Endothelial cell (in vitro differentiated cells): ENCODE results near the gene PLS1. TPM values are rescaled to one million over a fixed set of nuclear protein-coding genes. Genes with fewer than 3 reads are reported as not detected.

Source experiments
- DNase-seq: peaks from one replicate; pipeline ENCODE4 v3.0.0; 2021; ENCODE audit warnings: low spot score
- H3K27ac Mint-ChIP-seq: one replicate; pipeline ENCODE4 v1.8.0; 2021; ENCODE audit warnings: mixed read lengths, inconsistent platforms; ENCODE audit not compliant: unreplicated experiment
- H3K27me3 Mint-ChIP-seq: one replicate; pipeline ENCODE4 v1.8.0; 2021; ENCODE audit warnings: mild to moderate bottlenecking, moderate library complexity, mixed read lengths, inconsistent platforms; ENCODE audit not compliant: unreplicated experiment
- H3K36me3 Mint-ChIP-seq: one replicate; pipeline ENCODE4 v1.8.0; 2021; ENCODE audit warnings: mild to moderate bottlenecking, low read depth, mixed read lengths, inconsistent platforms; ENCODE audit not compliant: unreplicated experiment
- H3K4me1 Mint-ChIP-seq: one replicate; pipeline ENCODE4 v1.8.0; 2021; ENCODE audit warnings: mild to moderate bottlenecking, mixed read lengths, inconsistent platforms; ENCODE audit not compliant: unreplicated experiment
- H3K4me3 Mint-ChIP-seq: one replicate; pipeline ENCODE4 v1.8.0; 2021; ENCODE audit warnings: mild to moderate bottlenecking, mixed read lengths, inconsistent platforms; ENCODE audit not compliant: unreplicated experiment
- H3K9me3 Mint-ChIP-seq: one replicate; pipeline ENCODE4 v1.8.0; 2021; ENCODE audit warnings: mixed read lengths, inconsistent platforms; ENCODE audit not compliant: unreplicated experiment
- CTCF ChIP-seq: fragments of 200-600 bp; sonication (generic); IDR thresholded peaks from one replicate; pipeline ENCODE4 v1.5.0; 2021; ENCODE audit warnings: antibody characterized with exemption; ENCODE audit not compliant: unreplicated experiment
- total RNA-seq: library from RNA; stranded (reverse); fragmentation: NEBNext Ultra II Directional; extraction: Animal tissue kit (Norgen Biotek cat#: 25700); gene quantifications from one replicate; pipeline ENCODE4 v1.2.1, GENCODE V29; 2021; ENCODE audit not compliant: unreplicated experiment

The PLS1 gene
- total RNA-seq, 1 donor from 2014 or later, result 2.0 TPM

GRCh38 chr3:142604940-142605339 is 8.7 kb downstream of the PLS1 start:
- no peaks in the 10 kb centered on the region for H3K9me3 Mint-ChIP-seq
- H3K4me1 Mint-ChIP-seq, result peaks cover 8% of the 10 kb centered on the region
- H3K27me3 Mint-ChIP-seq, result peaks cover 2% of the 10 kb centered on the region
- no peaks in the 10 kb centered on the region for H3K36me3 Mint-ChIP-seq
- no peak overlapping the region for H3K4me3 Mint-ChIP-seq
- no peak for TF ChIP-seq CTCF
- DNase-seq, result no peak
- H3K27ac Mint-ChIP-seq, result no peak overlapping the region

- no peak for DNase-seq
- no peaks in the 10 kb centered on the region for H3K27me3 Mint-ChIP-seq
- no peak overlapping the region for H3K4me3 Mint-ChIP-seq
- no peaks in the 10 kb centered on the region for H3K9me3 Mint-ChIP-seq
- no peak overlapping the region for H3K27ac Mint-ChIP-seq
- peaks cover 8% of the 10 kb centered on the region for H3K4me1 Mint-ChIP-seq
- TF ChIP-seq CTCF, result no peak
- no peaks in the 10 kb centered on the region for H3K36me3 Mint-ChIP-seq
Measured at GRCh38 chr3:142608631-142609030, 12.4 kb downstream of the PLS1 start.

GRCh38 chr3:142609136-142609535 is 12.9 kb downstream of the PLS1 start:
- DNase-seq, result no peak
- H3K27ac Mint-ChIP-seq, result no peak overlapping the region
- H3K27me3 Mint-ChIP-seq, result no peaks in the 10 kb centered on the region
- H3K4me1 Mint-ChIP-seq, result peaks cover 5% of the 10 kb centered on the region
- no peaks in the 10 kb centered on the region for H3K9me3 Mint-ChIP-seq
- H3K36me3 Mint-ChIP-seq, result no peaks in the 10 kb centered on the region
- TF ChIP-seq CTCF, result no peak
- H3K4me3 Mint-ChIP-seq, result no peak overlapping the region

DNA sequence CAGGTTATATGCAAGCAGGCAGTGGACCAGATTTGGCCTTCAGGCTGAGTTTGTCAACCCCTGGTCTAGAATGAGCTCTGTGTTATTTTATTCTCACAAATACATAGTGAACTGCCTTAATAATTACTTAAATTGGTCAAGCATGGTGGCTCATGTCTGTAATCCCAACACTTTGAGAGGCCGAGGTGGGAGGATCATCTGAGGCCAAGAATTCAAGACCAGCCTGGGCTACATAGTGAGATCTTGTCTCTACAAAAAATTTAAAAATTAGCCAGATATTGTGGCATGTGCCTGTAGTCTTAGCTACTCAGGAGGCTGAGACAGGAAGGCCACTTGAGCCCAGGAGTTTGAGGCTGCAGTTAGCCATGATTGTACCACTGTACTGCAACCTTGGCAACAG is 15.0 kb downstream of the PLS1 start:
- H3K27me3 Mint-ChIP-seq, result no peaks in the 10 kb centered on the region
- H3K9me3 Mint-ChIP-seq, result no peaks in the 10 kb centered on the region
- H3K4me1 Mint-ChIP-seq, result no peaks in the 10 kb centered on the region
- H3K27ac Mint-ChIP-seq, result no peak overlapping the region
- H3K36me3 Mint-ChIP-seq, result no peaks in the 10 kb centered on the region
- no peak for TF ChIP-seq CTCF
- no peak overlapping the region for H3K4me3 Mint-ChIP-seq
- no peak for DNase-seq

DNA sequence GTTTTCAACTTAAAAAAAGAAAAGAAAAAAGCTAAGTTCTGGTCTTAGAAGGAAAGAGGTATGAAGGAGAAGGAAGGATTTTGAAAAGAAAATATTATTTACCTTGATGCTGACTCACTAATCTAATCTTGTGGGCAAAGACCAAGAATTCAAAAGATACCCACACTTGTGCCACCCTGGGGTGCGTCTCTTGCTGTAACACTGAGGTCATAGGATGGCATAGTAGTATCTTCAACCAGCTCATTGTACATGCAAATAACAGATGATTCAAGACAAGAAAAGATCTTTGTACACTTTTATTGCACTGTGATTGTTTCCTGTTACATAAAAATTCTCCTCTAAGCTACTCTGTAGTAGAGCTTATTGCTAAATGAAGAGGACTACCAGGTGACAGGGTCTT is 17.3 kb downstream of the PLS1 start:
- no peak overlapping the region for H3K4me3 Mint-ChIP-seq
- TF ChIP-seq CTCF, result no peak
- DNase-seq, result no peak
- no peaks in the 10 kb centered on the region for H3K9me3 Mint-ChIP-seq
- H3K27ac Mint-ChIP-seq, result no peak overlapping the region
- peaks cover 2% of the 10 kb centered on the region for H3K27me3 Mint-ChIP-seq
- H3K4me1 Mint-ChIP-seq, result no peaks in the 10 kb centered on the region
- no peaks in the 10 kb centered on the region for H3K36me3 Mint-ChIP-seq
